DND-41 (cell line): Measurements from ENCODE around the gene CACNA1D.
"Not testable (repeated sequence)": the region's sequence is repeated elsewhere in the genome, so short reads cannot be mapped to it uniquely, and the experiment has no call there.

Experiments used
- ATAC-seq: fragments of 200-7000 bp; cut with Tn5 transposase; 3 replicates; pipeline ENCODE4 v1.9.1; 2021; ENCODE audit warnings: low read depth; ENCODE audit not compliant: insufficient read depth
- DNase-seq: peaks from one replicate; pipeline ENCODE4 v3.0.0-alpha.2; 2020
- H2AFZ ChIP-seq: 2 replicates; pipeline ENCODE4 v1.6.0; 2012; ENCODE audit warnings: low read depth, low read length
- H3K27ac ChIP-seq: 2 replicates; pipeline ENCODE4 v1.5.1; 2012; ENCODE audit warnings: low read length, inconsistent platforms
- H3K27me3 ChIP-seq: fragments of 200-600 bp; sonication (generic); 2 replicates; pipeline ENCODE4 v1.6.0; 2012; ENCODE audit warnings: low read length, mild to moderate bottlenecking, inconsistent platforms; ENCODE audit not compliant: insufficient read depth, poor library complexity
- H3K36me3 ChIP-seq: 2 replicates; pipeline ENCODE4 v1.5.1; 2012; ENCODE audit warnings: low read length, inconsistent platforms; ENCODE audit not compliant: insufficient read depth
- H3K4me1 ChIP-seq: 2 replicates; pipeline ENCODE4 v1.5.1; 2012; ENCODE audit warnings: mild to moderate bottlenecking, low read length; ENCODE audit not compliant: insufficient read depth
- H3K4me2 ChIP-seq: 2 replicates; pipeline ENCODE4 v1.6.0; 2012; ENCODE audit warnings: mild to moderate bottlenecking, moderate library complexity, low read length, inconsistent platforms; ENCODE audit not compliant: insufficient read depth
- H3K4me3 ChIP-seq, 2 experiments: fragments of 200-600 bp in 1 of 2; shearing (Covaris generic) in 1 of 2; 2 replicates each; pipeline ENCODE4 v1.5.1; 2012 to 2016; ENCODE audit warnings: inconsistent platforms in 2 of 2, low read length in 2 of 2, mild to moderate bottlenecking in 2 of 2, low read depth in 1 of 2, moderate library complexity in 1 of 2
- H3K79me2 ChIP-seq: 2 replicates; pipeline ENCODE4 v1.6.0; 2012; ENCODE audit warnings: low read length, inconsistent platforms; ENCODE audit not compliant: insufficient read depth
- H3K9ac ChIP-seq: 2 replicates; pipeline ENCODE4 v1.6.0; 2012; ENCODE audit warnings: low read depth, mild to moderate bottlenecking, inconsistent platforms, low read length, moderate library complexity
- H3K9me3 ChIP-seq: 2 replicates; pipeline ENCODE4 v1.5.1; 2012; ENCODE audit warnings: low read length, moderate library complexity, mild to moderate bottlenecking, inconsistent platforms; ENCODE audit not compliant: insufficient read depth, severe bottlenecking
- H4K20me1 ChIP-seq: 2 replicates; pipeline ENCODE4 v1.6.0; 2012; ENCODE audit warnings: low read length; ENCODE audit not compliant: insufficient read depth
- CTCF ChIP-seq: IDR thresholded peaks from 2 replicates; pipeline ENCODE4 v1.5.1; 2012; ENCODE audit warnings: borderline replicate concordance, low read length, moderate library complexity, mild to moderate bottlenecking; ENCODE audit not compliant: poor library complexity, severe bottlenecking; ENCODE audit errors: extremely low read depth
- EZH2 ChIP-seq: IDR thresholded peaks from 3 replicates; pipeline ENCODE4 v1.6.1; 2012; ENCODE audit warnings: borderline replicate concordance, low read depth, mild to moderate bottlenecking, moderate library complexity, low read length, inconsistent platforms; ENCODE audit not compliant: severe bottlenecking

CACNA1D gene

DNA sequence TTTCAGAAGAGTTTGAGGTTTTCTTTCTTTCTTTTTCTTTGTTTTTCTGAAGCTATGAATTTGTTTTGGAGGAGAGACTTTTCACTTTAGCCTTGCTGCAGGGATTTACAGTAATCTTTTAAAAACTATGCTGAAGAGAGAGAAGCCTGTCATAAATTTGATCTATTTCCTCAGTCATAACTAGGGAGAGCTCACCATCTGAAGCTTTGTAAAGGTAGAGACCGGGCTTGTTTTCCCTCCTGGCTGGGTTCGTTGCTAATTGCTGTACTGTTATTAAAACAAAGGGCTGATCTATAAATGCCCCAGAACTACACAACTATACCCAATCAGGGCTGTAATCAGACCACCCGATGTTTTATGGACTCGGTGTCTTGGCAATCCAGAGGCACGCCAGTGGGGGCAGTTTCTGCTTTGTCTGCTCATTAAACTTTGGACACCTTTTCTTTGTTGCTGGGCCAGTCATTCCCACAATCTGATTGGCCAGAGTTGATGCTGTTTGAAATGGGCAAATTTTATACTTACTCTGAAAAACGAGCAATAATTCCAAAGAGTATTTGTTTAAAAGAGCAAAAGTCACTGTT lies 164.3 kb downstream of the CACNA1D start:
- no peak overlapping the region for H3K4me2 ChIP-seq
- DNase-seq, result no peak

DNA sequence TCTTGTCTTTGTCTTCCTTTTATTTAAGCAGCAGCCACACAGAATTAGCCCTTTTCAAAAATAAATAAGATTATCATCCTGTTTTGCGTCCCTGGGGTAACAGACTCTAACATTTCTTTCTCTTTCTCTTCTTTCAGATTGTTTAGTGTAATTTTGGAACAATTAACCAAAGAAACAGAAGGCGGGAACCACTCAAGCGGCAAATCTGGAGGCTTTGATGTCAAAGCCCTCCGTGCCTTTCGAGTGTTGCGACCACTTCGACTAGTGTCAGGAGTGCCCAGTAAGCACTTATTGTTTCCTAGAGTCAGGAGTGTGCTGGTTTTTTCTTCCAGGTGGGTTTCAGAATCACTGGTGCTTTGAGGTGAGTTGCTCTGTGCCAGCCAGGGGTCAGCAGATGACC lies 165.6 kb downstream of the CACNA1D start:
- Histone ChIP-seq H3K4me3 (no peak overlapping the region), H3K27ac (no peak overlapping the region), H2AFZ (no peak overlapping the region), H3K4me1 (no peaks in the 10 kb centered on the region), H3K9me3 (no peaks in the 10 kb centered on the region), H3K27me3 (no peaks in the 10 kb centered on the region), H3K79me2 (no peaks in the 10 kb centered on the region), H4K20me1 (no peaks in the 10 kb centered on the region), H3K36me3 (no peaks in the 10 kb centered on the region), H3K9ac (no peak overlapping the region), H3K4me2 (no peak overlapping the region)
- ATAC-seq, result no peak
- TF ChIP-seq EZH2 (no peak), CTCF (no peak)
- no peak for DNase-seq

More for the DNA sequence above, 164.3 kb downstream of the CACNA1D start:
- Histone ChIP-seq H3K27ac (no peak overlapping the region), H3K36me3 (no peaks in the 10 kb centered on the region), H3K27me3 (no peaks in the 10 kb centered on the region), H3K9ac (no peak overlapping the region), H3K79me2 (no peaks in the 10 kb centered on the region), H3K9me3 (no peaks in the 10 kb centered on the region), H3K4me3 (no peak overlapping the region), H4K20me1 (no peaks in the 10 kb centered on the region), H2AFZ (no peak overlapping the region), H3K4me1 (no peaks in the 10 kb centered on the region)
- TF ChIP-seq EZH2 (no peak), CTCF (no peak)
- ATAC-seq, result no peak

GRCh38 chr3:53661480-53661879 lies 167.1 kb downstream of the CACNA1D start:
- no peaks in the 10 kb centered on the region for H4K20me1 ChIP-seq
- H3K27me3 ChIP-seq, result peaks cover 7% of the 10 kb centered on the region
- no peak overlapping the region for H3K4me2 ChIP-seq
- no peak for TF ChIP-seq CTCF
- TF ChIP-seq EZH2, result no peak
- no peak overlapping the region for H2AFZ ChIP-seq
- H3K27ac ChIP-seq, result no peak overlapping the region
- H3K4me1 ChIP-seq, result no peaks in the 10 kb centered on the region
- DNase-seq (no peak), ATAC-seq (no peak)
- H3K36me3 ChIP-seq, result no peaks in the 10 kb centered on the region
- no peak overlapping the region for H3K4me3 ChIP-seq
- no peaks in the 10 kb centered on the region for H3K9me3 ChIP-seq
- H3K79me2 ChIP-seq, result no peaks in the 10 kb centered on the region
- H3K9ac ChIP-seq, result no peak overlapping the region

DNA sequence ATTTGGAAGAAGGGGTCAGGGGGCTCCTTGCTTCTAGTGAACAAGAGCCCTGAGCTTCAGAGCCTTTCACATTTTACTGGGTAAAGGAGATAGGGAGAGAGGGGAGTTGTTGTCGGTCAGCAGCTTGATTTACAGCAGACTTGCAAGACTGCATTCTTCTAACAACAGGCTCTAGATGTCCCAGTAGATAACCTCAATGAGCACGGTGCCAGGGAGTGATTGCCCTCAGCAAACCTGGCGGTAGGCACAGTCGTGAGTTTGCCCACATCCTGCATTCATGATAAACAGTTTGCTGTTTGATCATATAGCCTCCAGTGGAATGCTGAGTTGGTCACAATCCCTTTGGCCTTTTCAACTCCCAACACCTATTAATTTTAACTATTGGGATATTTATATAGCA lies 170.4 kb downstream of the CACNA1D start:
- H3K4me1 ChIP-seq, H3K27ac ChIP-seq, DNase-seq, ATAC-seq, H3K36me3 ChIP-seq, H2AFZ ChIP-seq, H3K4me2 ChIP-seq, H3K9ac ChIP-seq, H3K9me3 ChIP-seq, H4K20me1 ChIP-seq, H3K4me3 ChIP-seq, H3K79me2 ChIP-seq: not testable (repeated sequence)
- H3K27me3 ChIP-seq, result peaks cover 13% of the 10 kb centered on the region
